ENCODE results near the gene CNNM1.

The CNNM1 gene

DNA sequence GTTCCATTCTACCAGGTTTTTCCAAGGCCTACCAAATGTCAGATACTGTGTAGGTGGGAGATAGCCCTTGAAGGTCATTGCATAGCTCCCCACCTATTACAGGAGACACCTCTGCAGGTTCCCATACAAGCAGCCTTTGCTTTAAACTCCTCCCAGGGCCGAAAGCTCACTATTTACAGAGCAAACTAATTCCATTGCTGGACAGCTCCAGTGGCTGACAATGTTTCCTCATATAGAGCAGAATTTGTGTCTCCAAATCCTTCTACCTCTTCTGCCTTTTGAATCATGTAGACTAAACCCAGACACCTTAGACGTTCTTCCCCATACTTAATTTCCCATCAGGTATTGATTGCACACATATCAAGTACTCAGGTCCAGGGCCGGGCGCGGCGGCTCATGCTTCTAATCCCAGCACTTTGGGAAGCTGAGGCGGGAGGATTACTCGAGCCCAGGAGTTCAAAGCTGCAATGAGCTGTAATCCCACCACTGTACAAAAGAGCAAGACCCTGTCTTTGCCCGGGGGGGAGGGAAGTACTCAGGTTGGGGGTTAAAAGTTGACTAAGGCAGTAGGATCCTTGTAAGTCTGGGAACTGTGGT is 2.1 kb downstream of the CNNM1 start:
- no peak overlapping the region for H3K4me3 ChIP-seq (ENCODE audit: low read depth, low read length)
- peak; percentile 27 for DNase-seq (ENCODE audit: low read depth)
- TF ChIP-seq, protein P1, sequence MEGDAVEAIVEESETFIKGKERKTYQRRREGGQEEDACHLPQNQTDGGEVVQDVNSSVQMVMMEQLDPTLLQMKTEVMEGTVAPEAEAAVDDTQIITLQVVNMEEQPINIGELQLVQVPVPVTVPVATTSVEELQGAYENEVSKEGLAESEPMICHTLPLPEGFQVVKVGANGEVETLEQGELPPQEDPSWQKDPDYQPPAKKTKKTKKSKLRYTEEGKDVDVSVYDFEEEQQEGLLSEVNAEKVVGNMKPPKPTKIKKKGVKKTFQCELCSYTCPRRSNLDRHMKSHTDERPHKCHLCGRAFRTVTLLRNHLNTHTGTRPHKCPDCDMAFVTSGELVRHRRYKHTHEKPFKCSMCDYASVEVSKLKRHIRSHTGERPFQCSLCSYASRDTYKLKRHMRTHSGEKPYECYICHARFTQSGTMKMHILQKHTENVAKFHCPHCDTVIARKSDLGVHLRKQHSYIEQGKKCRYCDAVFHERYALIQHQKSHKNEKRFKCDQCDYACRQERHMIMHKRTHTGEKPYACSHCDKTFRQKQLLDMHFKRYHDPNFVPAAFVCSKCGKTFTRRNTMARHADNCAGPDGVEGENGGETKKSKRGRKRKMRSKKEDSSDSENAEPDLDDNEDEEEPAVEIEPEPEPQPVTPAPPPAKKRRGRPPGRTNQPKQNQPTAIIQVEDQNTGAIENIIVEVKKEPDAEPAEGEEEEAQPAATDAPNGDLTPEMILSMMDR (conservative IDR thresholded peaks at IDR 0.05; ENCODE audit: low read depth, low read length), result no peak

DNA sequence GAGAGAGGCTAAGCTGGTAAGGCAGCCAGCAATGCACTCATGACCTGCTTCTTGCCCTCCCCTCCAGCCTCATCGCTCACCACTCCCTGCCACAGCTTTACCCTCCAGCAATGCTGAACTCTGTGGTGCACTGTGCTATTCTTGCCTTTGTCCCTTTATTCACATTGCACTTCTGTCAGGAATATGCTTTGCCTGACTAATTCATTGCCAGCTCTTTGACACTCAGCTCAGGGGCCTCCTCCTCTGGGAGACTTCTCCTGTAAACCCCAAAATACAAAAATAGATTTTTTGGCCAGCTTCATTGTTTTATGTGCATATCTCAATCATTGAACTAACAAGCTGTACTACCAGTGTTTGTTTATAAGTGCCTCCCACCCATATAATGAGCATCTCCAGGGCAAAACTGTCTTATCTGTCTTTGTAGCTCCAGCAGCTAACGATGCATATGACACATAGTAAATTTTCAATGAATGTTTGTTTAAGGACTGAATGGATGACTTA is 8.2 kb downstream of the CNNM1 start:
- TF ChIP-seq, protein P1 (conservative IDR thresholded peaks at IDR 0.05; ENCODE audit: low read depth, low read length), result no peak
- H3K4me3 ChIP-seq (ENCODE audit: low read depth, low read length), result no peak overlapping the region
- no peak for DNase-seq (ENCODE audit: low read depth)

DNA sequence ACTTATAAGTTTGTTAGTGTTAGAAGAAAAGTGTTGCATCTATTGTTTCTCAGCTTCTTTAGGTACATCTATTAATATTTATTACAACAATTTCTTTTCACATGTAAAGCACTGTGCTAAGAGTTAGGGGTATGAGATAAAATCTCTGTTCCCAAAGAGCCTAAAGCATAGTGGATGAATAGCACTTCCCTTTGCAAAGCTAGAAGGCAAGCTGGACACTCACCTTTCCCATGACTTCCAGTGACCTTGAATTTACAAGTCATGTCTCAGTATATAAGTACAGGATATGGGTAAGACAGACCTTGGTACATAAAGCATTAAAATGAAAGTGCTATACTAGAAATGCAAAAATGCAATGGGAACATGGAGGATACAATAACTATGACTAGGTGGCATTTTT is 8.7 kb downstream of the CNNM1 start:
- H3K4me3 ChIP-seq (ENCODE audit: low read depth, low read length), result no peak overlapping the region
- TF ChIP-seq, protein P1 (conservative IDR thresholded peaks at IDR 0.05; ENCODE audit: low read depth, low read length), result no peak
- DNase-seq (ENCODE audit: low read depth), result no peak

DNA sequence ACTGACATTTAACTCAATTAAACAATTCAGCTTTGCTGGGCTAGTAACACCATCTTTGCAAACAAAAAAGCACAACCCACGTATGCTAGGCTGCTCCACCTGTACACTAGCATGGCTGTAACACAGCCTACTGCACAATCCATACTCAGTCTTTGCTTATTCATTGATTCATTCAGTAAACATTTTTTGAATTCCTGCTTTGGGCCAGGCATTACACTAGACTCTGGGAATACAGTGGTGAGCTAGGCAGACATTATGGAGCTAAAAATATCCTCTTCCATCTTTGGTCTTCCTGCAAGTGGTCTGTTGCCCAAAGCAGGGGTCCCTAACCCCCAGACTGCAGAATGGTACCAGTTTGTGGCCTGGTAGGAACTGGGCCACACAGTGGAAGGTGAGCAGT is 9.9 kb downstream of the CNNM1 start:
- TF ChIP-seq, protein P1 (conservative IDR thresholded peaks at IDR 0.05; ENCODE audit: low read depth, low read length), result no peak

DNA sequence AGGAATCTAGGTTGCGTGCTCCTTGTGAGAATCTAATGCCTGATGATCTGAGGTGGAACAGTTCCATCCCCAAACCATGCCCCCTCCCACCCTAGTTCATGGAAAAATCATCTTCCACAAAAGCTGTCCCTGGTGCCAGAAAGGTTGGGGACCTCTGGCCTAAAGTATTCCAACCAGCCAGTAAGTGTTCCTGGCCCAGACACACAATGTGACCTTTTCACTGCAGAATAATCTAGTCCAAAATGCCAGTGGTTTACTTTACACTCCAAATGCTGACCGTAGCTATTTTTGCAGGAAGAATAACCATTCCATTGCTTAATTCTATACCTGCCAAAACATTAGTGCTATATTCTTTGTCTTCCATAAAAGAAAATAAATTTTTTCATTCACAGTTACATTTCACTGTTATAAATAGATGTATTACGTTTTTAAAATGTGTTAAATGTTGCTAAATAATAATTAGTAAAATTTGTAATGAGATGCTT is 10.4 kb downstream of the CNNM1 start:
- TF ChIP-seq, protein P1 (conservative IDR thresholded peaks at IDR 0.05; ENCODE audit: low read depth, low read length), result no peak
- H3K4me3 ChIP-seq (ENCODE audit: low read depth, low read length), result no peak overlapping the region
- DNase-seq (ENCODE audit: low read depth), result no peak

More for the DNA sequence above, 9.9 kb downstream of the CNNM1 start:
- DNase-seq (ENCODE audit: low read depth), result peak; percentile 6
- no peak overlapping the region for H3K4me3 ChIP-seq (ENCODE audit: low read depth, low read length)

DNA sequence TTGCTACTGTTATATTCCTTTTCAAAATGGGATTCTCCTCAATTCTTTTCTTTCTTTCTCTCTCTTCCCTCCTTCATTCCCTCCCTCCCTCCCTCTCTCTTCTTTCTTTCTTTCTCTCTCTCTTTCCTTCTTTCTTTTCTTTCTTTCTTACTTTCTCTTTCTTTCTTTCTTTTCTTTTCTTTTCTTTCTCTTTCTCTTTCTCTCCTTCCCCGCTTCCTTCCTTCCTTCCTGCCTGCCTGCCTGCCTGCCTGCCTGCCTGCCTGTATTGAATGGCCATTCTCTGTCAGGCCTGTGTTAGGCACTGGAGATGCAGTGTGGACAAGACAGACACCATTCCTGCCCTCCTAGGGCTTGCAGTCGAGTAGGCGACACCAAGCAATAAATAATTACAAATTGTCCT is 11.5 kb downstream of the CNNM1 start:
- H3K4me3 ChIP-seq (ENCODE audit: low read depth, low read length), result no peak overlapping the region
- TF ChIP-seq, protein P1 (conservative IDR thresholded peaks at IDR 0.05; ENCODE audit: low read depth, low read length), result no peak
- no peak for DNase-seq (ENCODE audit: low read depth)

DNA sequence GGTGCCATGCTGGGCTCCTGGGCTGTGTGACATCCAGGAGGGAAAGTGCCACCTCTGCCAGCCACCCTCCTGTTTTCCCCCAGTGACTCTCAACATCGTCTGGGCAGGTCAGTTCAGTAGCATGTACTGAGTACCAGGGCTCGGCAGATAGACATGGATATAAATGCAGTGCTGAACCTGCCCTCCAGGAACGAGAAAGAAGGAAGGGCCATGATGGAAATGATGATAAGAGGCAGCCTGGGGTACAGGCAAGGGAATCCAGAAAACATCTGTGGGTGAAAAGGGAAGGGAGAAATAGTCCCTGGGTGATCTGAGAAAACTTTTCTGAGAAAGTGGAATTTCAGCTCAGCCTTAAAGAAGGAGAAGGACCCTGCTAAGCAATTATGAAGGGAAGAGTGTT is 12.1 kb downstream of the CNNM1 start:
- TF ChIP-seq, protein P1 (conservative IDR thresholded peaks at IDR 0.05; ENCODE audit: low read depth, low read length), result no peak
- no peak overlapping the region for H3K4me3 ChIP-seq (ENCODE audit: low read depth, low read length)
- DNase-seq (ENCODE audit: low read depth), result no peak
